Stimulated activated CD8-positive, alpha-beta memory T cell treated with anti-CD3 and anti-CD28 coated beads, Interleukin-15, amount 100 ng/mL, for 24 hours (primary cell): ENCODE measurements around the gene MAN2A1.
"Not testable (repeated sequence)": the region's sequence is repeated elsewhere in the genome, so short reads cannot be mapped to it uniquely, and the experiment has no call there.

Source experiments
- DNase-seq: peaks from one replicate; pipeline ENCODE4 v3.0.0-alpha.2; 2020; ENCODE audit warnings: low read depth

MAN2A1 gene

DNA sequence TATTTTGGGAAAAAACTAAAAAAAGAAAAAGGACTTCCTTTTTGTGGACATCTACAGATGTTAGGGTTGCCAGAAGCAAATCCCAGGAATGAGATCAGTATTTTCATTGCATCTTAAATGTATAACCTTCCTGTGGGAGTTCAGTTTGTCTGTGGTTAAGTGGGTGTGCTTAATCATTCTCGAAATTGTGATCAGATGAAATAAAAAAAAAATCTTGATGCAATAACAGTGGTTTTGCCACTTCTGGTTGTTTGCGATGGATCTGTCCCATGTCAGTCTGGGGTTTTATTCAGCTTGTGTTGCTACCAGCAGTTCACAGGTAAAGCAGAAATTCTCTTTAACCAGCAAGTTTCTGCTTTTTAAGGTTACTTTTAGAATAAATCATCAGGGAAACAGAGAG, 179.0 kb downstream of the MAN2A1 start:
- no peak for DNase-seq

DNA sequence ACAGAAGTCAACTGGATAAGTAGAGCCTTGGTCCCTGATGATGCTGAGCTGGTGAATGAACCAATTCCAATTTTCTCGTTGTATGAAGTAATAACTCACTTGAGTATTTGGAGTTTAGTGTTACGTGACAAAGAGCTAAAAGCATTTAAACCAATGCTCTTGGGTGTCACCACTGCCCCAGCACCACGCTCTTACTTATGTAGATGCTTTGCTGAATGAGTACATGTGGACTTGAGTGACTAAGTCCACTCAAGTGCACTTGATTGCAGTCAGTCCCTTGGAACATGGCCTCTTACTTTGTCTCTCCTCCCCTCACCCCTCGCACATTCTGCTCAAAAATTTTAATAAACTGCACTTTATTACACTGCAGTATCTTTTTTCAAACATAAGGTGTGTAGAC, 184.0 kb downstream of the MAN2A1 start:
- DNase-seq, result no peak

DNA sequence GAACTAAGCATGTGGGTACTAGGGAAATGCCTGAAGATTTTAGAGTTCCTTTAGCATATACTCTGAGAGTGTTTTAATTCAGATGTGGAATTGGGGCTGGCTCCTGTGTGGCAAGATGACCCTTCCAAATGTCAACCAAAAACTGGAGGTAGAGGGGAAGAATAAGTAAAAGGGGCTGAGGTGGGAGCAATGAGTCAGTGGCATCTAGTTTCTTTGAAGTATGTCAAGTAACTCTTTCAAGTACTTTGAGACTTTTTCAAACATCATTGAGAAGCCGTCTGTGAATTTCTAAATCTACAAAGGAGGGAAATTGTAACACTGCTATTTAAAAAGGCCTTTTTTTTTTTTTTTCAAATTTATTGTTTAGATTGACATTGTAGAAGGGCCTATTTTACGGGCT, 184.4 kb downstream of the MAN2A1 start:
- DNase-seq, result no peak

DNA sequence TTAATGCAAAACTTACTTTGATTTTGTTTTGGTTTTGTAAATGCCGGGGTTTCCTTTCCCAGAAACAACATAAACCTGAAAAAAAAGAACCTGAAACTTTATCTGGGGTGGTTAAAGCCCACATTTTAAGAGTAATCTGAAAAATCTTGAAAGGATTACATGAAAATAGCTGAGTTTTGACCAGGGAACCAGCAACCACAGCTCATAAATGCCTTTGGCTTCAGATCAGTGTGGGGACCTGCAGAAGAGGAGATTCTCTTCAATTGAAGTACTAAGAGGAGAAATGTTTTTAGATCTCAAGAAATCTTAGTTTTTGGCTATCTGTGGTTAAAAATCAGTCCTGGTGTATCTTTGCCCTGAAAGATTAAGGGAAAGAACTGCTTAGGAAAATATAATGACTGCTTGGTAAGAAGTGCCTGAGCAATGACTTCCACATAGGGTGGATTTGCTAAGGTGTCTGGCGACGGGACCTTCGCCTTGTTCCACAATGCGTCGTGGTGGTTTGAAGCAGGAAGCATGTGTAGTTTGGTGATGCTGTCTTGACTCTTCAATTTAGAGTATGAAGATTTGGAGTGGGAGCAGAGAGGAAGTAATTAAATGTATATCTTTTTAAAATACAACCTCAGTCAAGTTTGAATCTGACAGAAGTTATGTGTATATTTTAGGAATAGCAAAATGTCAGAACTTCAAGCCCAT, 186.5 kb downstream of the MAN2A1 start:
- no peak for DNase-seq

DNA sequence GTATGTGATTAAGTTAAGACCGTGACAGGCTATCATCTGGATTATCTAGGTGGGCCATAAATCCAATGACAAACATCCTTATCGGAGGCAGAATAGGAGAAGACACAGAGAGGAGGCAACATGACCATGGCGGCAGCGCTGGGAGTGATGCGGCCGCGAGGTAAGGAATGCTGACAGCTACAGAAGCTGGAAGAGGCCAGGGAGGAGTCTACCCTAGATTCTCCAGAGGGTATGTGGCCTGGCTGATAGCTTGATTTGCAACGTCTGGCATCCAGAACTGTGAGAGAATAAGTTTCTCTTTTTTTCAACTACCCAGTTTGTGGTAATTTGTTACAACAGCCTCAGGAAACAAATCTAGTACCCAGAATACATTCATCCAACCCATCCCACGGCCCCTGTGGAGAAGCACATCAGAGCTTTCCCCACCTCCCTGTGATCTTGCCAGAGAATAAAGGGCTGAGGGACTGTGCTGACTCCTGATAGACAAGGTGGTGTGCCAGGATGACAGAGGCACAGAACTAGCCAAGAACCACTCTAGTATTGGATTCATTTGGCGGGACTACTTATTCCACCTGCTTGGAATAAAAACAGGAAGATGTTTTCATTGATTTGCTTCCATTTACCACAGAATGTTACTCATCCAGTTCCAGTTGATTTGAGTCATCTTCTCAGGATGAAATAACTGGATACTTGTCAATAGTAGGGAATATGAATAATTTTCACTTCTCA, 187.4 kb downstream of the MAN2A1 start:
- no peak for DNase-seq

DNA sequence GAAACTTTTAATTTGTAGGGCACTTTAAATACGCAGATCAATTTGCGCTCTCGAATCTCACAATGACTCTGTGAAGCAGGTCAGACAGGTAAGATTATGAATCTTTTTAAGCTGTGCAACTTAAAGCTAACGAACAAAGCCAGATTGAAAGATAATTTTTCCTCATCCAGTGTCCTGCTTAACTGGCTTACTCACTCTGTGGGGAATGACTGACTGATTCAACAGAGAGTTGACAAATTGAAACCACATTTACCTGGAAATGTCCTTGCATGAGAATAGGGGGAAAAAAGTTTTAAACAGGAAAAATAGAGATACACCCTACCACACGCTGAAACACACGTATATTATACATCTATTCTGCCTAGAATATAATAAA, 187.9 kb downstream of the MAN2A1 start:
- no peak for DNase-seq

DNA sequence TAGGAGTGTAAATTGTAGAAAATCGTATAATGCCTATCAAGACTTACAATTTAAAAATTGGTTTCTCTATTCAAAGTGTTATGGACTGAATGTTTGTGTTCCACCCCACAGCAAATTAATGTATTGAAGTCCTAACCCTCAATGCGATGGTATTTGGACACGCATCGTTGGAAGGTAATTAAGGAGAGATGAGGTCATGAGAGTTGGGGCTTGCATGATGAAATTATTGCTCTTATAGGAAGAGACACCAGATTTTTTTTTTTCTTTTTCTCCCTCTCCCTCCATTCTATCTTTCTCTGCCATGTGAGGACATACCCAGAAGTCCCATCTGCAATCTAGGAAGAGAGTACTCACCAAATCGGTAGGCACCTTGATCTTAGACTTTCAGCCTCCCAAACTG, 189.2 kb downstream of the MAN2A1 start:
- no peak for DNase-seq

DNA sequence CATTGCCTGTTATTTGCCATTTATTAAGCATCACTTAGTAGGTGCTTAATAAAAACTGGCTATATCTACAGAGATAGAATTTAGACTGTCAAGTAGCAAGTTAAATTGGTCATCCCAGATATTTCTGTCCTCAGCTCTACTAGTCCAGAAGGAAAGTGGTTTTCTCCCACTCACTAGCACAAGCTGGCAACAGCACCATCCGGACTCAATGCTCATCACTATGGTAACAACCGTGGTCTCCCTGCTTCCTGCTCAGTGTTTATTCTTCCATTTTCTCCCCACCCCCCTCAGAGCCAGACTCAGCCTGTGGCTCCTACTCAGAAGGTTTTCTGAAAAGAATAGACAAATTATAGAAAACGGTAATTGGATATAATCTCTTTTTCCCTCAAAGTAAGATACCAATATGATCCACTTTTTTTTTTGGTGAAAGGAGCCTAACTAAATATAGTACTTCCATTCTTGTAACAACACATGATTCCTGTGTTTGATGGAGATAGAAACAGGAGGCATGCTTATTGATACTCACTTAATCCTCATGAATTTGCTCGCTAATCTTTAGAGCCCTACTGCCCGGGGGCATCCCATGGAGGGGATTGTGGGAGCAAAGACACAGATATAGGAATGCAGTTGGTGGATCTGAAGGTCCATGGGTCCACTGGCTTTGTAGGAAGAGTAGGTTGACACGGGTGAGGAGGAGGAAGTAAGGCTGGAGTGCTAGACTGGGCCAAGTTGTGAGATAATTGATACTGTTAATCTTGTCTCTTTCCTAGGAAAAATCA, 191.4 kb downstream of the MAN2A1 start:
- DNase-seq, result no peak

DNA sequence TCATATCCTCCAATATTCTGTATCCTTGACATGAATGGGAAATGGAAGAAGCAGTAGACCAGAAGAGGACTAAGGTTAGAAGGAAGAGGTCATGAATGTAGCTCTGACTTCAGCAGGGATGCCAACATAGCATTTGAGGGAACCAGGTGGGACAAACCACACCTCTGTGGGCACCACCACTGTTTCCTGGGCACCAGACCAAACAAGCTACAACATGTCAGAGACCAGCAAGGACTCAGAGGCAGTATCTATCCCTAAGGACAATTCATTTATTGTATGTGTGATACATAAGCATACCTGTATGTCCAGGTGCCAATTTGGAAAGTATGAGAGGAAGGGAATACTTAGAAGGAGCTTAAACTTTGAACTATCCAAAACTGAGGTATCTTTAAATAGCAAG, 192.8 kb downstream of the MAN2A1 start:
- DNase-seq, result no peak

DNA sequence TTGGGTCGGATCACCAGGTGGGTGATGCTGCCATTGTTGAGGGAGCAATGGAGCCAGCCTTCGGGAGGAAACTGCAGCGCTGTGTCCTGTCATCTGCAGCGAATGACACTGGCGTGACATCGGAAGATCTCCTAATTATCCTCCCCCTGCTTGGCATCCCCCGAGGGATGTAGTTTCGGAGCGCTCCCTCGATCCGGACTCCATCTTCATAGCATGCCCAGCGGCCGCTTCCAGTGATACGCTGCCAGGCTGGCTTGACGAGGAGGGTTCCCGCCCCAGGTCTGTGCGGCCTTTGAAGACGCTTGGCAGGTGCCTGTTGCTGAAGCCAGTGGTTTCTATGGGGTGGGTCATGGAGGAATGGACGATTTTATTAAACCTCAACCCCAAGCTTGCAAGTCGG, 194.9 kb downstream of the MAN2A1 start:
- DNase-seq, result no peak

DNA sequence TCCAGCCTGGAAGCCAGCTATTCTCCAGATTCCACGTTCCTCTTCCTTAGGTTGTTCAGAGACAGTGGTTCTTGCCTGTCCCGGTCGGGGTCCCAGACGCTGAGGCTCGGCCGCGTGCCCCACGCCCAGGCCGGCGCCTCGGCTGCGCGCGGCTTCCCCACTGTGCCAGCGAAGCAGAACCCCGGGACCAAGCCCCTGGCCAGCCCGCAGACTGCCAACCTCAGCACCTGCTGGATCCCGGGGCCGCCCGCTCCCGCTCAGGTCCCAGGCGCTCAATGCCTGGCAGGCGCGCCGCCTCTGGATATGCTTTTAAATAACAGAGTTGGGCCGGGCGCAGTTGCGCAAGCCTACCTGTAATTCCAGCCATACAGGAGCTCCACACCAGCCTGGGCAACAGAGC, 195.5 kb downstream of the MAN2A1 start:
- DNase-seq, result no peak

DNA sequence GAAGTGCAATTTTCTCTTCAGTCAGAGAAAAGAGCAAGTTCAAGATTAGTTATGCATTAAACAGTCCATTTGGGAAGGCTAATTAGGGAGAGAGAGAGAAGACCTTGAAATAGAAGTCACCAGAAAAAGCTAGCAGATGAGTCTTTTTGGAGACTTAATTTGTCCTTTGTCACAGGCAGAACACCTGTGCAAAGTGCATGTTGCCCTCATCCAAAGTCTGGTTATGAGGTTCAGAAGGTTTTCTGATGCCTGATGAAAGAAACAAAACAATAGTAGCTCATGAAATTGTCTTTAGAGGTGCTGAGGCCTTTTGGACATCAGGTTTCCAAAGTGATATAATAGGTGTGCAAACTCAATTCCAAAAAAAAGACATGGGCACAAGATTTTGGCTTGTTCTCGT, 199.3 kb downstream of the MAN2A1 start:
- DNase-seq, result no peak

DNA sequence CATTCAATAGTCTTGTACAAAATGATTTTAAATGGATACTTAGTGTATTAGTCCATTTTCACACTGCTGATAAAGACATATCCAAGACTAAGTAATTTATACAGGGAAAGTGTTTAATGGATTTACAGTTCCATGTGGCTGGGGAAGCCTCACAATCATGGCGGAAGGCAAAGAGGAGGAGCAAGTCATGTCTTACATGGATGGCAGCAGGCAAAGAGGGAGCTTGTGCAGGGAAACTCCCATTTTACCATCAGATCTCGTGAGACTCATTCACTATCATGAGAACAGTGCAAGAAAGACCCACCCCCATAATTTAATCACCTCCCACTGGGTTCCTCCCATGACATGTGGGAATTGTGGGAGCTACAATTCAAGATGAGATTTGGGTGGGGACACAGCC, 203.5 kb downstream of the MAN2A1 start:
- DNase-seq, result not testable (repeated sequence)

DNA sequence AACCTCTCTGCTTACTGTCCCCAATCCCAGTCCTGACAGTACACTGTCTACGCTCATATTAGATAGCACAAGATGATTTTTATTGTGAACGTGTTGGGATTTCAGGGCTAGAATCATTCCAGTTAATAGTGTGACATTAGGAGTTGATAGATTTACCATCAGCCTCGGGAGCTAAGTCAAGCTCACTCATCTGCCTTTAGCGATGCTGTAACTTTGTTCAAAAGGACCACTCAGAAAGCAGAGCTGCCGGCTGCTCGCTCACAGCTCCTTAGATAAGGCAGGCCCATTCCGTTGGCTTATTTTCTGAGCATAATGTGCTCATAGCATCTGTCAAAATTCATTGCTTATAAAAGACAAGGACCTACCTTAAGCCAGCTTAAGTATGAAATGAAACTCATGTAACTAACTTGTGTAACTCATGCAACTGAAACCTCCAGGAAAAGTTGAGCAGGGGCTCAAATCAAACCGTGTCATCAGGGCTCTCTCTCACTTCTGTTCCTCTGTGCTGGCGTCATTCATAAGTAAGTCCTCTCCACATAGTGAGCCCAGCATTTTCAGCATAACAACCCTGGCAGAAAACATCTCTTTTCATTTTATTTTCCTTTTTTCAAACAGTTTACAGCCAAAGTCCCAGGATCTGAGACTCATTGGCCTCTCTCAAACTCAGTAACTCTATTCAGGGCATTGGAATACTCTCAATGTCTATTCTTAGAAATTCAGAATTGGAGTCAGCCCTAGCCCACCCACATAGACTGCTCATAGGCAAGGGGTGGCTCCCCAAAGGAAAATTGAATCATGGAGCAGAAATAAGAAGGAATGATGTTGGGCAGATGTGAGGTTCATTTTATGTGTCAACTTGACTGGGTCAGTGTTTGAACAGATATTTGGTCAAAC, 208.8 kb downstream of the MAN2A1 start:
- no peak for DNase-seq

DNA sequence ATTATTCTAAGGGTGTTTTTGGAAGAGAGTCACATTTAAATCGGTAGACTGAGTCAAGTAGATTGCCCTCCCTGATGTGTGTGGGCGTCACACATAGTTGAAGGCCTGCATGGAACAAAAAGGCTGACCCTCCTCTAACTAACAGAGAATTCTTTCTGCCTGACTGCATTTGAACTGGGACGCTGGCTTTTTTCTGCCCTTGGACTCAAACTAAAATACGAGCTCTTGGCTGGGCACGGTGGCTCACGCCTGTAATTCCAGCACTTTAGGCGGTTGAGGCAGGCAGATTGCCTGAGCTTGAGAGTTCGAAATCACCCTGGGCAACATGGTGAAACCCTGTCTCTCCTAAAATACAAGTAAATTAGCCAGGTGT, 209.4 kb downstream of the MAN2A1 start:
- DNase-seq, result no peak

DNA sequence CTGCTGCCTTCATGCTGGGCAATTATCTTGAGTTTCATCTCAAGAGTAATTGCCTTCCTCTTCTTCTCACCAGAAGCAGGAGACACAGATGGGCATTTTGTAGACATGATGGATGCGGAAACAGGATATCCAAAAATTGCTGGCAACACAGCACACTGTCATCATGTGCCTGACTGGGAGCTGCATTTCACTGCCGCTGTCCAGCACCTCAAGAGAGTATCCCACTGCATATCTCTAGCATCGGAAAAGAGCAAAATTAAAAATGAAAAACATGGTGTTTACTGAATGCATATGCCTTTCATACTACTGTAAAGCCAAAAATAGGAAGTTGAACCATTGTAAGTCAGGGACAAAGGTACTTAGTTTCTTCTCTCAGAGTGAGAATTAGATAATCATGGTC, 210.7 kb downstream of the MAN2A1 start:
- DNase-seq, result no peak

DNA sequence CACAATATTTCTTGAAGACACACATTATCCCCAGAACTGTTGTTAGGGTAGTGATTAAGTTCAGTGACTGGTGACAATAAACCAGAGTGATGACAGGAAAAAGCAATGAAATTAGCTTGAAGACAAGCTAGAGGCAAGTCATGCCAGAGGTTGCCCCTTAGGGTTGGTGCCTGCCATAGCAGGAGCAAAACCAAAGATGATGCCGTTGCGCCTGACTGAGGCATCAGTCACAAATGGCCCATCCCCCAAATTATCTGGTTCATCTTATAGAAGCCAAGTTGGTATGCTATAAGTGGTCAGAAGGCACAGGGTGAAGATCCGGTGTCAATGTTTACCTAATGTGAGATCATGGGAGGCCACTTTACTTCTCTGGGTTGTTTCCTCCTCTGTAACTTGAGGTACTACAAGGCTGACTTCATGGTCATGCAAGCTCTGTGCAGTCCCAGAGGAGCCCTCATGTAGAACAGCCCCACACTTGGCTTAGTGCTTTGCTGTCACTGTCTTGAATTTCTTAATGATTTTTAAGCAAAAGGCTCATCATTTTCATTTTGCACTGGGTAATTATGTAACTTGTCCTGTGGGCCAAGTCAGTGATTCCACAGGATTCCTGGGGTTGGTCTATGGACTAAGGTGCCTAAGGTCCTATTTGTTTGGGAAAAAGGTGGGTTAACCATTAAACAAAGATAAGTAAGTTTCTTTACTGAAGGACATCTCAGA, 211.3 kb downstream of the MAN2A1 start:
- DNase-seq, result no peak

DNA sequence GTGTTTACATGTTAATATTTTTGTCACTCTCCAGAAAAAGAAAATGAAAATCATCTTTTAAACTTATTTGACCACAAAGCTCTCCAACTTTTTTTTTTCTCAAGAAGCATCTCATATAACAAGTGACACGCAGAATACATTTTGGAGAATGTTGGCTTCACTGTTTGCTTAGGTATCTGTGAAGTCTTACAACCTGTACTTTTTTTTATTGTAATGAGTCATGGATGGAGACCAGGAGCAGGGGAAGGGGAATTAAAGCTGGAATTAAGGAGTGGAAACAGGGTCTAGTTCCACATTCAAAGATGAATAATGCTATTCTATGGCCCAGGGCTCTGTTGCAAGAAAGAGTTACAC, 211.9 kb downstream of the MAN2A1 start:
- no peak for DNase-seq

DNA sequence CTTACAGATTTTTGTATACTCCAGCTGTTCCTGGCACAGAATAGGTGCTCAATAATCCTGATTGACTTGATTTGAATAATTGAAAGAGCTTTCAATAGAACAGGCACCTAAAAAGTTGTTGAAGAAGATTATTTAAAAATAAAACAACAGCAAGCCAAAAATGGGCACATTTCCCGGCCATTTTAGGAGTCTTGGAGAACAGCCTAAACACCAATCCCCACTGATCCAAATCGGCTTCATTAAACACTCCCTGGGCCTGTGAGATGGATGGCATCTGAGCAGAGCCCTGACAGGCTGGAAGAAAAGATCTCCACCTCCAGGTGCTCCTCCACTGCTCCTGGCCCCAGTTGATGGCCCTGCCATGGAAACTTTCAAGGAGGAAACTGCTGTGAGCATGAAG, 213.3 kb downstream of the MAN2A1 start:
- DNase-seq, result no peak

DNA sequence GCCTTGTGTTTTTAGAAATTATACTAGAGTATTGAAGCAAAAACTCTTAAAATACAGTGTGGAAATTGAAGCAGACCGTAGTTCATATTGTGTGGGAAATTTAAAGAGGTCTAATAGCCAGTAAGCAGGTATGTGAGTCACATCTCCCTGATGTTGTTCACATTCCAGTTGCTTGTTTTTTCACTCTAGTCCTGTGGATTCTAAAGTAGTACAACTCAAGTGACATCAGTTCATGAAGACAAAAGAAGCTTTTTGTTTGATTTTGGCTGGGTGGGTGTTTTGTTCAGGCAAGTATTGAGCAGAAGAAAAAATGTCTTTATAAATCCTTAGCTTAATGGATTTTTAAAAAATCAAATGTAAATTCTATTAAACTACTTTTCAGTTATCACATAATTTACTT, 216.2 kb downstream of the MAN2A1 start:
- no peak for DNase-seq

DNA sequence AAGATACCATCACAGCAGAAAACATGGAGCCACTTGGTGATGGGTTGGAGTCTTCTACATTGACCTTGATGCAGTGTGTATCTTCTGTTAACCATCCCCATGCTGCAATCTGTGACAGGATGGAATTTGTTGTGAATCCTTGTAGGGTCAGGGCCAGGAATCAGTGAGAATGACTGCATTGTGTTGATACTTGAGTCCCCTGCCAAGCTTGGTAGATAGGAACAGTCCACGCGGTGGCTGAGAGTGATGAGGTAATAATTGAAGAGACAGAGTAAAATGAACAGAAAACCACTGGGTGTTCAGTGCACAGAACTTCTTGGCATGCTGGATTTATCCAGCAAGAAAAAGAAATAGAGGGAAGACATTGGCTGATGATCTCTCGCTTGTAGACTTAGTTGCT, 217.5 kb downstream of the MAN2A1 start:
- DNase-seq, result no peak

DNA sequence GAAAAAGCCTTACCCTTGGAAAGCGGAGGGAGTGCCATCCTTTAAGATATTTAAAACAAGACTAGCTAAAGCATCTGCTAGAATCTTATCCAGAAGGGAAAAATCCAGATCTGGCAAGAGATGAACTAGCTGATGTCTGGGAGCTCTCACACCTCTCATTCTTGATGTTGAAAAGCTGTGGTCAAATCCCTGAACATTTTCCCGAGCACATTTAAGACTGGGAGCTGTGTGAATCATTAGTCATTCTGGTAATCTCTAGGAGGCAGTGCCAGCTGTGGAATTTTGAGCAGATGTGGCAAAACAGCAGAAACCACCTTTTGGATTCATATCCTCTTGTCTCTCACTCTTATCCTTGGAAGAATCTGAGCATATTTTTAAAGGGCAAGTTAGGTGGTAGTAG, 218.0 kb downstream of the MAN2A1 start:
- DNase-seq, result no peak
